Right atrium auricular region (tissue), 2 donors: ENCODE data around the gene TBX2. TPM values are rescaled to one million over a fixed set of nuclear protein-coding genes. Genes with fewer than 3 reads are reported as not detected.

ENCODE experiments used
- DNase-seq: peaks from one replicate; pipeline ENCODE4 v3.0.0-alpha.2; 2019; ENCODE audit warnings: low spot score
- H3K27ac ChIP-seq, 2 donors: fragments of 200-600 bp; sonication (generic); 1 replicate in 1 of 2; 2 replicates in 1 of 2; pipeline ENCODE4 v1.5.1; 2016 to 2019
- H3K27me3 ChIP-seq, 2 donors: fragments of 200-600 bp; sonication (generic); one replicate each; pipeline versions ENCODE4 v1.5.1 to v1.6.0; 2017 to 2019
- H3K36me3 ChIP-seq: fragments of 200-600 bp; sonication (generic); one replicate; pipeline ENCODE4 v1.5.1; 2016
- H3K4me1 ChIP-seq, 2 donors: fragments of 200-600 bp; sonication (generic); one replicate each; pipeline versions ENCODE4 v1.5.1 to v1.6.0; 2017 to 2019
- H3K4me3 ChIP-seq, 2 donors: fragments of 200-600 bp; sonication (generic); 1 replicate in 1 of 2; 2 replicates in 1 of 2; pipeline ENCODE4 v1.5.1; 2017 to 2019; ENCODE audit warnings: mild to moderate bottlenecking in 1 of 2, moderate library complexity in 1 of 2
- H3K9me3 ChIP-seq, 2 donors: fragments of 200-600 bp; sonication (generic); one replicate each; pipeline ENCODE4 v1.5.1; 2019
- total RNA-seq, 2 donors: library from RNA; depleted of rRNA; stranded (reverse); fragments of >200 nt; gene quantifications; one replicate each; pipeline ENCODE4 v1.1.0, GENCODE V29; 2016
- TF ChIP-seq, protein P1 (sequence below), 2 donors: fragments of 200-600 bp; sonication (generic); IDR thresholded peaks; one replicate each; pipeline ENCODE4 v1.5.1; 2019; ENCODE audit warnings: antibody characterized with exemption in 2 of 2

Gene TBX2
- total RNA-seq, 2 donors from 2014 or later: 4.3 to 6.9 TPM

DNA sequence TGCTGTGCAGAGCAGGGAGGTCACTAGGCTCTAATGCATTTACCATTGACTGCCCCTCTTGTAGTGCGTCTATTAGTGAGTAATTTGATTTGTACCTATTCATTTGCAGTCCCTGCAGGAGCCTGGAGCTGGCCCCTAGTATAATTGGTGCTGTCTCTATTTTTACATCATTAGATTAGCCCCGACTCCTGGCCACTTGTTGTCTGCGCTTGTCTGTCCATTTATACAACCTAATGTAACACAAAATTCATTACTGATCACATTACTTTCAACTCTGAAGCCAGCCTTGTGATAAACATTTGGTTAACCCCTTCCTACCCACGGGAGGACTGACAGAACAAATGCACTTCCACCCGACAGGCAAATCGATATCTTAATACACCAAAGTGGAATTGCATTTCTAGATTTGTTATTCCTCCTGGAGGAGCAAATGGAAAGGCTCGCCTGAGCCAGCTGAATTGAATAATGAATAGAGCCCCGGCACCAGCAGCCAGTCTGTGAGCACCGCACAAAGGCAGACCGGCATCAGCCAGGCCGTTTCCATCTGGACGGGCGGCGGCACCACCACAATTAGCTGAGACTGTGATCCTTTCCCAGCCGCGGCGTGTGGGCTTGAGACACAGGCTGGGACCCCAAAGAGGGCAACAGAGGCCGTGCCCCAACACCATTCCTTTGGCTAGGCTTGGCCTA lies 18.7 kb upstream of the TBX2 start:
- DNase-seq: no peak
- Histone ChIP-seq H3K4me3 (no peak overlapping the region), H3K9me3 (no peaks in the 10 kb centered on the region), H3K4me1 (no peaks in the 10 kb centered on the region), H3K27me3 (no peaks in the 10 kb centered on the region), H3K36me3 (no peaks in the 10 kb centered on the region), H3K27ac (no peak overlapping the region)
- TF ChIP-seq, protein P1, sequence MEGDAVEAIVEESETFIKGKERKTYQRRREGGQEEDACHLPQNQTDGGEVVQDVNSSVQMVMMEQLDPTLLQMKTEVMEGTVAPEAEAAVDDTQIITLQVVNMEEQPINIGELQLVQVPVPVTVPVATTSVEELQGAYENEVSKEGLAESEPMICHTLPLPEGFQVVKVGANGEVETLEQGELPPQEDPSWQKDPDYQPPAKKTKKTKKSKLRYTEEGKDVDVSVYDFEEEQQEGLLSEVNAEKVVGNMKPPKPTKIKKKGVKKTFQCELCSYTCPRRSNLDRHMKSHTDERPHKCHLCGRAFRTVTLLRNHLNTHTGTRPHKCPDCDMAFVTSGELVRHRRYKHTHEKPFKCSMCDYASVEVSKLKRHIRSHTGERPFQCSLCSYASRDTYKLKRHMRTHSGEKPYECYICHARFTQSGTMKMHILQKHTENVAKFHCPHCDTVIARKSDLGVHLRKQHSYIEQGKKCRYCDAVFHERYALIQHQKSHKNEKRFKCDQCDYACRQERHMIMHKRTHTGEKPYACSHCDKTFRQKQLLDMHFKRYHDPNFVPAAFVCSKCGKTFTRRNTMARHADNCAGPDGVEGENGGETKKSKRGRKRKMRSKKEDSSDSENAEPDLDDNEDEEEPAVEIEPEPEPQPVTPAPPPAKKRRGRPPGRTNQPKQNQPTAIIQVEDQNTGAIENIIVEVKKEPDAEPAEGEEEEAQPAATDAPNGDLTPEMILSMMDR (IDR thresholded peaks at IDR 0.05): no peak

DNA sequence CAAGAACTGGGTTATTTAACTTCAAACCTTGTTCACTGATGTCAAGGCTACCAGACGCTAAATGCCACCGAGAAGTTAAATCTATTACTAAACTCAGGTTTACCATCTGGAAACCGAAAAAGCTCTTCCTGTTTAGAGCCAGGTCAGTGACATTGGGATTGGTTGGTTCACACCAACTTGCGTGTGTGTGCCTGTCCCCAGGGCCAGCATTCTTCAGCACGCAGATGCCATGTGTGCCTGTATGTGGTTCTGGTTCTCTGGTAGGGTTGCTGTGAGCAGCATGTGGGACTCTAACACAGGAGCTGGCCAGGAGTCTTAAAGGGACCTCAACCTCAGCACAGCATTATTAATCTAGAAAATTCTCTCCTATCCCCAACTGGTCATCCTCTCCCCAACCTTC lies 18.1 kb upstream of the TBX2 start:
- no peaks in the 10 kb centered on the region for H3K9me3 ChIP-seq
- H3K4me3 ChIP-seq: no peak overlapping the region
- no peaks in the 10 kb centered on the region for H3K36me3 ChIP-seq
- H3K4me1 ChIP-seq: no peaks in the 10 kb centered on the region
- H3K27me3 ChIP-seq: no peaks in the 10 kb centered on the region
- no peak overlapping the region for H3K27ac ChIP-seq
- TF ChIP-seq, protein P1 (IDR thresholded peaks at IDR 0.05): no peak
- DNase-seq: no peak

DNA sequence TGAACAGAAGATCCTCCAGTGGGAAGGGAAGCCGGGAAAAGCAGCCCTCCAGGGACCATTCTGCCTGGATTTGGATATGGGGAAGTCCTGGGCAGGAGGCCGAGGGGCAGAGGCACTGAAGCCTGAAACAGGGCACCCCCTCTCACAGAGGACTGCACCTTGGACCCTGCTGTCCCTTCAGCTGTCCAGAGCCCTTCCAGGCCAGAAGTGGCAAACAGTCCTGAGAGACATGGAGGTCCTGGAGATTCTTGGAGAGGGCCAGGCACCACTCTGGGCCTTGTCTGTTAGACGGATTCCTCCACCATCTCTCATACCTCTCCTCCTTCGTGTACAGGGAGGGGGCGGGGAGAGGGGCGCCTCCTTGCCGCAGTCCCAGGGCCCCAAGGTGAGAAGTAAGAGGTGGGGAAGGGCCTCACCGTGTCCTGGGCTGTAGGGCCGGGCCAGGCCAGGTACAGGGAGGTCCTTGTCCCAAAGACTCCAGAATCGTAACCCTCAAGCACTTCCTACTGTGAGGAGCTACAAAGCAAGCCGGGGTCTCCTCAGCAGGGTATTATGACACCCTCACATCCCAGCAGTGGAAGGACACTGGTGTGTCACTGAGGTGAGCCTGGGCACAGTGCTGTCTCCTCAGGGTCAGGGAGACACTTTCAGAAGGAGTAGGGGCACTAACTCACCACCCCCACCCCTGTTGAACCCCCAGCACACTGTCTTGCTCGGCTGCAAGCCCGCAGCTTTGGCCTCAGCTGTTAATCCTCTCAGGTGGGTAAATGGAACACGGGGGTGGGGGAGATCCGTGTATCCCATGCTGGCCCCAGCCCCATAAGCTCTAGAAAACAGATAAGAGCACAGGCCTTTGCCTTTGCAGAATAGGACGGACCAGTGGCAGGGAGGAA lies 16.6 kb upstream of the TBX2 start:
- H3K4me3 ChIP-seq: no peak overlapping the region
- H3K27ac ChIP-seq: no peak overlapping the region
- no peak for DNase-seq

DNA sequence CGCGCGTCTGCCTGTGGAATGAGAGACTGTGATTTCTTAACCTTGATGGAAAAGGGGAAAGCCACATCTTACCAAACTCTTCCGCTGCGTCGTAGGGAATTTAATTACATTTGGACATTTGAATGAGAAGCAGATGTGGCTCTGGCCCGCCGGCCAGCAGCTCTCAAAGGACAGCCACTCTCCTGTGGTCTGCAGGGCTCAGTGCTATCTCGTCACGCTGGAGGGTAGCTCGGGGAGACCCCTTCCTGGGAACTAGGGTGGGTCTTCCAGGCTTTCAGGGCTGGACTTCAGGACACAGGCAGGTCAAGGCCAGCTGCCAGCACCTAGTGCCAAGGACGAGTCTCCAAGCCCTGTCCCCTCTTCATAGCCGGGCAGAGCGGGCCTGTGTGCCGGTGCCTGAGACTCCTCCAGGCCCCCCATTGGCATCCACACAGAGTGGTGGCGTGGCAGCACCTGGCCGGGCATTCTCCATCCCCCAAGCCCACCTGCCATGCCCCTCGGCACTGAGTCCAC lies 15.9 kb upstream of the TBX2 start:
- no peaks in the 10 kb centered on the region for H3K4me1 ChIP-seq
- TF ChIP-seq, protein P1 (IDR thresholded peaks at IDR 0.05): no peak
- H3K4me3 ChIP-seq: no peak overlapping the region
- DNase-seq: no peak
- H3K27ac ChIP-seq: no peak overlapping the region
- H3K9me3 ChIP-seq: no peaks in the 10 kb centered on the region
- no peaks in the 10 kb centered on the region for H3K27me3 ChIP-seq
- H3K36me3 ChIP-seq: no peaks in the 10 kb centered on the region

More for the DNA sequence above, 16.6 kb upstream of the TBX2 start:
- Histone ChIP-seq H3K36me3 (no peaks in the 10 kb centered on the region), H3K27me3 (no peaks in the 10 kb centered on the region), H3K4me1 (no peaks in the 10 kb centered on the region), H3K9me3 (no peaks in the 10 kb centered on the region)
- TF ChIP-seq, protein P1 (IDR thresholded peaks at IDR 0.05): no peak

DNA sequence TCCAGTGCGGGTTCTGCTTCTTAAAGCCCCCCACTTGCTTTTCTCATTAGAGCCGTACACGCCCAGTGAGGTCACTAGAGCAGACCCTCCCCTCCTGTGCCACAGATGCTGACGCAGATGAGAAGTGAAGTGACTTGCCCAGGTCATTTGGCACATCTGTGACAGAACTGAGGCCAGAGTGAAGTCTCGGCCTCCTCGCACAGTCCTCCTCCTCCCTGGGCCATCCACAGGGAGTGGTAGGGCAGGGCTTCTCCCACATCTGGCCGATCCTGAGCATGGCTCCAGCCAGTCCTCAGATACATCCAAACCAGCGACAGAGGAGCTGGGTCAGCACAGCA lies 15.3 kb upstream of the TBX2 start:
- H3K36me3 ChIP-seq: no peaks in the 10 kb centered on the region
- no peak for DNase-seq
- H3K4me3 ChIP-seq: no peak overlapping the region
- no peaks in the 10 kb centered on the region for H3K27me3 ChIP-seq
- H3K9me3 ChIP-seq: no peaks in the 10 kb centered on the region
- no peak overlapping the region for H3K27ac ChIP-seq
- TF ChIP-seq, protein P1 (IDR thresholded peaks at IDR 0.05): no peak
- peaks cover 0 to under 1% of the 10 kb centered on the region in 2 donors for H3K4me1 ChIP-seq
